HCT116 (cell line): ENCODE measurements around the gene NACAD. TPM values are rescaled to one million over a fixed set of nuclear protein-coding genes. Genes with fewer than 3 reads are reported as not detected.

Experiments
- ATAC-seq: fragments of 200-7000 bp; cut with Tn5 transposase; 2 replicates; pipeline ENCODE4 v1.9.1; 2020; ENCODE audit warnings: mild to moderate bottlenecking, moderate library complexity
- BruUV-seq: library from RNA; stranded (reverse); fragments of 400-500 nt; replicated peaks from 2 replicates; lab custom pipeline; 2021; lab: Mats Ljungman, UMichigan
- CTCF ChIA-PET: fragments of 300-600 bp; sonication (Branson Sonifier 250); formaldehyde crosslinking; loops from one replicate; lab custom pipeline; 2021; ENCODE audit warnings: antibody characterized with exemption; lab: Charles Lee
- POLR2A ChIA-PET: fragments of 300-600, 350-600 bp; sonication (Branson Sonifier 250); formaldehyde crosslinking; loops from one replicate; lab custom pipeline; 2021; ENCODE audit warnings: antibody characterized with exemption; lab: Charles Lee
- RAD21 ChIA-PET, 2 experiments: fragments of 300-600 bp; sonication (Branson Sonifier 250); formaldehyde crosslinking; loops; one replicate each; lab custom pipeline; 2023; ENCODE audit warnings: low total read pairs in 2 of 2; ENCODE audit not compliant: uncharacterized antibody in 2 of 2, unreplicated experiment in 2 of 2, low non-redundant PET in 1 of 2; lab: Charles Lee
- DNase-seq: peaks from one replicate; pipeline ENCODE4 v3.0.0-alpha.2; 2010; ENCODE audit warnings: low read depth, low spot score
- H2AFZ ChIP-seq: fragments of 200-600 bp; shearing (Covaris generic), sonication (generic); 2 replicates; pipeline ENCODE4 v1.6.1; 2017; ENCODE audit warnings: low read depth, mixed run types, mixed read lengths, antibody characterized with exemption, low read length; ENCODE audit not compliant: poor library complexity, severe bottlenecking
- H3K27ac ChIP-seq: 2 replicates; pipeline ENCODE4 v1.5.1; 2012; ENCODE audit warnings: low read depth, low read length
- H3K27me3 ChIP-seq: fragments of 200-600 bp; sonication (generic); 2 replicates; pipeline ENCODE4 v1.6.1; 2016; ENCODE audit warnings: mixed run types, low read length, mixed read lengths; ENCODE audit not compliant: insufficient read depth
- H3K36me3 ChIP-seq, 2 experiments: fragments of 200-500 bp in 1 of 2; fragments of 200-600 bp in 1 of 2; sonication (Bioruptor generic) in 1 of 2; sonication (generic) in 1 of 2; 2 replicates each; pipeline versions ENCODE4 v1.5.1 to v1.6.1; 2014 to 2016; ENCODE audit warnings: low read length in 2 of 2, inconsistent platforms in 1 of 2, mixed read lengths in 1 of 2, mixed run types in 1 of 2; ENCODE audit not compliant: insufficient read depth in 2 of 2, control insufficient read depth in 1 of 2
- H3K4me1 ChIP-seq, 2 experiments: fragments of 200-600 bp in 1 of 2; sonication (generic) in 1 of 2; 2 replicates each; pipeline versions ENCODE4 v1.5.1 to v1.6.1; 2012 to 2017; ENCODE audit warnings: low read length in 2 of 2, inconsistent platforms in 1 of 2, mild to moderate bottlenecking in 1 of 2, mixed read lengths in 1 of 2, mixed run types in 1 of 2, moderate library complexity in 1 of 2; ENCODE audit not compliant: insufficient read depth in 2 of 2, control insufficient read depth in 1 of 2
- H3K4me2 ChIP-seq: fragments of 200-600 bp; sonication (generic); 2 replicates; pipeline ENCODE4 v1.6.1; 2017; ENCODE audit warnings: mixed run types, low read length, mixed read lengths
- H3K4me3 ChIP-seq, 2 experiments: fragments of 200-600 bp in 1 of 2; sonication (generic) in 1 of 2; replicated peaks in 1 of 2; 2 replicates each; pipeline ENCODE4 v1.5.1; 2011 to 2016; ENCODE audit warnings: low read length in 2 of 2, control low read depth in 1 of 2, low read depth in 1 of 2, mild to moderate bottlenecking in 1 of 2, mixed read lengths in 1 of 2, mixed run types in 1 of 2
- H3K79me2 ChIP-seq: fragments of 200-600 bp; sonication (generic); 2 replicates; pipeline ENCODE4 v1.6.1; 2017; ENCODE audit warnings: mild to moderate bottlenecking, mixed run types, low read length, moderate library complexity, mixed read lengths; ENCODE audit not compliant: insufficient read depth
- H3K9ac ChIP-seq: fragments of 200-600 bp; sonication (generic); 2 replicates; pipeline ENCODE4 v1.6.1; 2016; ENCODE audit warnings: low read length, mixed read lengths
- H3K9me2 ChIP-seq: fragments of 200-600 bp; sonication (generic), shearing (Covaris generic); 2 replicates; pipeline ENCODE4 v1.6.1; 2017; ENCODE audit warnings: mixed run types, mild to moderate bottlenecking, moderate library complexity; ENCODE audit not compliant: insufficient read depth
- H3K9me3 ChIP-seq, 2 experiments: fragments of 200-500 bp in 1 of 2; fragments of 200-600 bp in 1 of 2; sonication (Bioruptor generic) in 1 of 2; sonication (generic) in 1 of 2; 2 replicates each; pipeline ENCODE4 v1.6.1; 2014 to 2017; ENCODE audit warnings: low read length in 2 of 2, mixed read lengths in 2 of 2, inconsistent platforms in 1 of 2, low read depth in 1 of 2, mild to moderate bottlenecking in 1 of 2, mixed run types in 1 of 2, moderate library complexity in 1 of 2; ENCODE audit not compliant: control insufficient read depth in 1 of 2, insufficient read depth in 1 of 2
- H4K20me1 ChIP-seq: fragments of 200-600 bp; sonication (generic), shearing (Covaris generic); 2 replicates; pipeline ENCODE4 v1.6.1; 2017; ENCODE audit warnings: mixed run types, mild to moderate bottlenecking, moderate library complexity; ENCODE audit not compliant: insufficient read depth
- EZH2 ChIP-seq: fragments of 200-600 bp; sonication (generic); IDR thresholded peaks from 2 replicates; pipeline ENCODE4 v1.6.1; 2017; ENCODE audit warnings: antibody characterized with exemption, mixed run types
- EZH2phosphoT487 ChIP-seq: fragments of 200-600 bp; IDR thresholded peaks from 2 replicates; pipeline ENCODE4 v1.6.1; 2018; ENCODE audit warnings: antibody characterized with exemption, borderline replicate concordance
- RAD21 ChIP-seq: IDR thresholded peaks from 2 replicates; pipeline ENCODE4 v1.6.1; 2012; ENCODE audit warnings: low read depth, mild to moderate bottlenecking
- SRF ChIP-seq: IDR thresholded peaks from 2 replicates; pipeline ENCODE4 v1.6.1; 2012; ENCODE audit warnings: low read depth
- YY1 ChIP-seq: IDR thresholded peaks from 2 replicates; pipeline ENCODE4 v1.6.1; 2011; ENCODE audit warnings: low read length, low read depth, moderate library complexity, mild to moderate bottlenecking; ENCODE audit not compliant: insufficient replicate concordance; ENCODE audit errors: extremely low read depth
- ZFX ChIP-seq: fragments of 450-650 bp; IDR thresholded peaks from 2 replicates; pipeline ENCODE4 v1.6.1; 2017
- intact Hi-C: fragments of 100-400 bp; cut with micrococcal nuclease; formaldehyde crosslinking; loops from 2 replicates; pipeline ENCODE4 v1.10.0; 2022
- total RNA-seq: library from RNA; stranded (reverse); gene quantifications from one replicate; pipeline ENCODE4 v1.2.1, GENCODE V29; 2021; ENCODE audit not compliant: unreplicated experiment
- TF ChIP-seq, protein P1 (sequence below), 3 experiments: fragments of 200-600 bp in 1 of 3; sonication (generic) in 1 of 3; IDR thresholded peaks in 2 of 3; conservative IDR thresholded peaks in 1 of 3; 2 replicates each; pipeline ENCODE4 v1.5.1; 2012 to 2017; ENCODE audit warnings: low read depth in 2 of 3, low read length in 2 of 3, antibody characterized with exemption in 1 of 3, borderline replicate concordance in 1 of 3, control low read depth in 1 of 3, mild to moderate bottlenecking in 1 of 3, mixed read lengths in 1 of 3, mixed run types in 1 of 3, moderate library complexity in 1 of 3; ENCODE audit not compliant: insufficient read depth in 1 of 3
- TF ChIP-seq, protein P2 (sequence below): IDR thresholded peaks from 2 replicates; pipeline ENCODE4 v1.6.1; 2012
- TF ChIP-seq, protein P3 (sequence below): IDR thresholded peaks from 2 replicates; pipeline ENCODE4 v1.6.1; 2012

Gene NACAD
- total RNA-seq, 1 experiment from 2014 or later: 0.05 TPM

DNA sequence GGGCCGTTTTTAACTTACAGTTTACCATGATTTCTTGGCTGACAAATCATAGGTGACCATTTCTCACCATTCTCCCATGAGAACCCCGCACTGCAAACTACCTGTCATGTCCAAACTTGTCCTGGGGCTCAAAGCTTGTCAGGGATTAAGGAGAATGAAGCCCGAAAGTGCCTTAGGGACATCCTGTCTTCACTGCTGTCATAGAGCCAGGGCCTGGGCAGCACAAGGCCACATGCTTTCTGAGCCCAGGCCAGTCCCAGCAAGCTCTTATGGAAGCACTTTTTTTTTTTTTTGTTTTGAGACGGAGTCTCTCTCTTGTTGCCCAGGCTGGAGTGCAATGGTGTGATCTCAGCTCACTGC is 54.9 kb downstream of the NACAD start:
- ChIA-PET CTCF (no interaction called here), POLR2A (no interaction called here), RAD21 (no interaction called here)
- Histone ChIP-seq H3K9me2 (no peaks in the 10 kb centered on the region), H3K9ac (no peak overlapping the region), H3K4me3 (no peak overlapping the region), H3K4me1 (no peaks in the 10 kb centered on the region; a peak in 2 of 4 replicates), H3K27me3 (no peaks in the 10 kb centered on the region), H3K36me3 (no peaks in the 10 kb centered on the region), H2AFZ (no peak overlapping the region), H3K4me2 (no peak overlapping the region), H3K27ac (no peak overlapping the region), H4K20me1 (no peaks in the 10 kb centered on the region), H3K9me3 (no peaks in the 10 kb centered on the region), H3K79me2 (0 out of 2 replicates have a peak, but pooled peaks cover 7% of the 10 kb centered on the region)
- ATAC-seq: no peak
- intact Hi-C loops: no loop called here
- TF ChIP-seq ZFX (no peak), RAD21 (no peak), EZH2 (no peak), SRF (no peak)
- TF ChIP-seq, protein P1, sequence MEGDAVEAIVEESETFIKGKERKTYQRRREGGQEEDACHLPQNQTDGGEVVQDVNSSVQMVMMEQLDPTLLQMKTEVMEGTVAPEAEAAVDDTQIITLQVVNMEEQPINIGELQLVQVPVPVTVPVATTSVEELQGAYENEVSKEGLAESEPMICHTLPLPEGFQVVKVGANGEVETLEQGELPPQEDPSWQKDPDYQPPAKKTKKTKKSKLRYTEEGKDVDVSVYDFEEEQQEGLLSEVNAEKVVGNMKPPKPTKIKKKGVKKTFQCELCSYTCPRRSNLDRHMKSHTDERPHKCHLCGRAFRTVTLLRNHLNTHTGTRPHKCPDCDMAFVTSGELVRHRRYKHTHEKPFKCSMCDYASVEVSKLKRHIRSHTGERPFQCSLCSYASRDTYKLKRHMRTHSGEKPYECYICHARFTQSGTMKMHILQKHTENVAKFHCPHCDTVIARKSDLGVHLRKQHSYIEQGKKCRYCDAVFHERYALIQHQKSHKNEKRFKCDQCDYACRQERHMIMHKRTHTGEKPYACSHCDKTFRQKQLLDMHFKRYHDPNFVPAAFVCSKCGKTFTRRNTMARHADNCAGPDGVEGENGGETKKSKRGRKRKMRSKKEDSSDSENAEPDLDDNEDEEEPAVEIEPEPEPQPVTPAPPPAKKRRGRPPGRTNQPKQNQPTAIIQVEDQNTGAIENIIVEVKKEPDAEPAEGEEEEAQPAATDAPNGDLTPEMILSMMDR (IDR thresholded peaks at IDR 0.05 in 2 of 3, conservative IDR thresholded peaks at IDR 0.05 in 1 of 3; ENCODE audit: borderline replicate concordance in 1 of 3, insufficient read depth in 1 of 3, low read depth in 2 of 3, low read length in 2 of 3): no peak
- TF ChIP-seq, protein P2, sequence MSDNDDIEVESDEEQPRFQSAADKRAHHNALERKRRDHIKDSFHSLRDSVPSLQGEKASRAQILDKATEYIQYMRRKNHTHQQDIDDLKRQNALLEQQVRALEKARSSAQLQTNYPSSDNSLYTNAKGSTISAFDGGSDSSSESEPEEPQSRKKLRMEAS: no peak
- DNase-seq: no peak
- BruUV-seq: no TSS peak

DNA sequence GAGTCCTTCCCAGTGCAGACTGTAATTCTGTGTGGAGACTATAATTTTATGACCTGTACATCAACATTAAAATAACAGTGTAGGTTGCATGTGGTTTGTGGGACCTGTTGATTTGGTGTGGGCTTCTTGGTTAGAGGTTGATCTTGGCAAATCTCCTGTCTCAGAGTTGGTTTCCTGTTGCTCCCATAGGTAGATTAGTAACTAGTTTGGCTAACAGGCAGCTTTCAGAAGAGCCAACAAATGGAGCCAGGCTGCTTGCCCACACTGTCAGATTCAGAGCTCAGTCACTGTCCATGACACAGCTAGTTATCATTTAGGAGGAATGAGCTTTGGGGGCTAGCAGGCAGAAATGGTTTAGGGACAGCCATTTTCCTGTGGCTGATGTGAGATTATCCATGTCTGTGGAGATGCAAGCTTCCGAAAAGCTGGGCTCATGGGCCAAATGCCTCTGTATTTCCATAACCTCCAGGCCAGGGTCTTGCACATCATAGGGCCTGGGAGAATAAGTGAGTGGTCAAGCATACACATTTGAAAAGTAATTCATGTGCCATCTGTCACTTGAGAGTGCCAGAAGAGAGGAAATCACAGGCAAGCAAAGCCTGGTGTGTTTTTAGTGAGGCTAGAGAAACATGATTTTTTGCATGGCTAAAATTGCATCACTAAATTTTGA is 55.4 kb downstream of the NACAD start:
- Histone ChIP-seq H2AFZ (no peak overlapping the region), H3K27me3 (no peaks in the 10 kb centered on the region), H3K36me3 (no peaks in the 10 kb centered on the region), H3K4me3 (no peak overlapping the region), H3K9me3 (no peaks in the 10 kb centered on the region), H3K27ac (no peak overlapping the region), H3K79me2 (0 out of 2 replicates have a peak, but pooled peaks cover 7% of the 10 kb centered on the region), H3K4me2 (no peak overlapping the region), H3K9me2 (no peaks in the 10 kb centered on the region), H3K9ac (no peak overlapping the region), H3K4me1 (no peaks in the 10 kb centered on the region; a peak in 2 of 4 replicates), H4K20me1 (no peaks in the 10 kb centered on the region)
- CTCF ChIA-PET: no interaction called here
- no peak for TF ChIP-seq ZFX
- TF ChIP-seq RAD21: no peak
- TF ChIP-seq, protein P3, sequence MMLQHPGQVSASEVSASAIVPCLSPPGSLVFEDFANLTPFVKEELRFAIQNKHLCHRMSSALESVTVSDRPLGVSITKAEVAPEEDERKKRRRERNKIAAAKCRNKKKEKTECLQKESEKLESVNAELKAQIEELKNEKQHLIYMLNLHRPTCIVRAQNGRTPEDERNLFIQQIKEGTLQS: no peak
- TF ChIP-seq EZH2phosphoT487: no peak
- TF ChIP-seq YY1: no peak
- POLR2A ChIA-PET: no interaction called here
- RAD21 ChIA-PET: no interaction called here
- intact Hi-C loops: no loop called here
- DNase-seq: no peak
- ATAC-seq: no peak
- BruUV-seq: no TSS peak
